Measurements from ENCODE around the gene BAK1. TPM values are rescaled to one million over a fixed set of nuclear protein-coding genes. Genes with fewer than 3 reads are reported as not detected.
"Not testable (repeated sequence)": the region's sequence is repeated elsewhere in the genome, so short reads cannot be mapped to it uniquely, and the experiment has no call there.

BAK1 gene
- total and polyA plus RNA-seq, 2 of the 13 experiments (the other 11 are each of a cell fraction or from before 2014, with no cell fraction given) = 15.0 to 23.8 TPM

GRCh38 chr6:33534702-33535101 lies 45.4 kb downstream of the BAK1 start (continued):
- TF ChIP-seq ZNF770 (CRISPR knock-in tag; IDR thresholded peaks at IDR 0.05) = peak; percentile 89

- ATAC-seq = peak; percentile 30; the same call in 2 of the 3 replicates
- H3K36me3 ChIP-seq (replicated peaks in 1 of 2; ENCODE audit: control insufficient read depth in 1 of 2, insufficient read depth in 2 of 2, low read length in 2 of 2); DNase-seq (ENCODE audit: low spot score); BruUV-seq (replicated peaks); H2AFZ ChIP-seq (ENCODE audit: low read length); in situ Hi-C loops (cut with HindIII; ENCODE audit: extremely low pct_ligation_motif_present, low pct_unique_long_range_greater_than_20kb); H3K4me2 ChIP-seq (ENCODE audit: low read depth, low read length); H3K4me3 ChIP-seq (replicated peaks in 1 of 3; ENCODE audit: insufficient read depth in 1 of 3, low read depth in 2 of 3, low read length in 3 of 3); FAIRE-seq; H3K79me2 ChIP-seq (ENCODE audit: insufficient read depth, low read length); H4K20me1 ChIP-seq (ENCODE audit: insufficient read depth, low read length); H3K27ac ChIP-seq (ENCODE audit: extremely low read length, insufficient read depth, low read length); H3K9ac ChIP-seq (ENCODE audit: insufficient read depth, low read depth, low read length); intact Hi-C loops (cut with micrococcal nuclease; ENCODE audit: unreplicated experiment); H3K27me3 ChIP-seq (ENCODE audit: control insufficient read depth in 1 of 2, insufficient read depth in 2 of 2, low read length in 2 of 2); H3K9me3 ChIP-seq (ENCODE audit: low read length); CTCF ChIA-PET (ENCODE audit: low intra/inter-chr PET ratio, low total read pairs): not testable (repeated sequence)
- peak; percentile 32 to 60; a peak in 2 of 4 replicates for TF ChIP-seq POLR2A (IDR thresholded peaks at IDR 0.05; ENCODE audit: insufficient read depth in 1 of 2, low read depth in 2 of 2, low read length in 2 of 2)
- TF ChIP-seq NFYB (CRISPR knock-in tag; IDR thresholded peaks at IDR 0.05) = peak; percentile 79
- 0 out of 2 replicates have a peak, but pooled peaks have one; percentile 29 for TF ChIP-seq DRAP1 (CRISPR knock-in tag; IDR thresholded peaks at IDR 0.05)
- TF ChIP-seq NFYC (CRISPR knock-in tag; IDR thresholded peaks at IDR 0.05) = peak; percentile 73
- H3K4me1 ChIP-seq (ENCODE audit: insufficient read depth, low read length) = peaks cover 44% of the 10 kb centered on the region
- 57% methylated on average over 22 of the region's 22 CpGs for WGBS (ENCODE audit: low lambda C conversion rate)
- POLR2A ChIA-PET = interaction anchor here (1.1 kb wide), 1 partner anchor 79 kb away, joined by 4 read pairs; the partner anchor contains the start of gene ZBTB9
Observed at GRCh38 chr6:33533163-33533869, 46.8 kb downstream of the BAK1 start.

Measured in HepG2 (cell line).